NCI-H510A treated with DMSO at 0.1 percent for 48 hours (cell line): Measurements from ENCODE around the gene IL6ST.
"Not testable (repeated sequence)": the region's sequence is repeated elsewhere in the genome, so short reads cannot be mapped to it uniquely, and the experiment has no call there.

Experiments
- DNase-seq: peaks from one replicate; lab custom pipeline; 2025; lab: John Stamatoyannopoulos, UW

IL6ST gene

DNA sequence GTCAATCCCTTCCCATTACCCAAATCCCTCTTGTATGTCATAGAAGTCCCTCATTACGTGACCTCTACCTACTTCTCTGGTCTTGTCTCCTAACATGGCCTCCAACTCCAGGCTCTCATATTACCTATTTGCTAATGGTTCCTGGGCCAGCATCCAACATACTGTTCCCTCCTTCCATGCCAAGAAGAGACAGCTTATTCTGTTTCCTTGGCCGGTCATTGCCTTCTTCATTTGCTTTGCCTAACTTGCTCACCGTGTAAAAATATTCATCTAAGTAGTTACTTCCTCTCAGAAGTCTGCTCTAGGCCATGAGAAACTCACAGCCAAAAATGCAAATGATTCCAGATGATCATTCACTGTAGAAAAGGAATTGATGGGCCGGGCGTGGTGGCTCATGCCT is 8.9 kb upstream of the IL6ST start:
- DNase-seq: no peak

DNA sequence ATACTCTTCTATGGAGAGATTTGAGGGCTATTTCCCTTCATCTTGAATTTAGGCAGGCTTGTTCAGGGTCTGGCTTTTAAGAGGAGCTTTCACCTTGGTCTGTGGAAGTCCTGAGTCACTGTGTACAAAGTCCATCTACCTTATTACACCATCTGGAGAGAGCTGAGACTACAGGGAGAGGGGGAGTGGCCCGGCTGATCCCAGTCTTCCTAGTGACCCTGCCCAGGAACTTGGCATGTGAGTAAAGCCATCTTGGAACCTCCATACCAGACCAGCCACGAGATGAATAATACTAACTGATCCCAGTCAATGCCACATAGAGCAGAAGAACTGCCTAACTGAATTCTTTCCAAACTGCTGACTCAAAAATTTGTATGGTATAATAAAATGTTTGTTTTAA is 8.4 kb upstream of the IL6ST start:
- no peak for DNase-seq

DNA sequence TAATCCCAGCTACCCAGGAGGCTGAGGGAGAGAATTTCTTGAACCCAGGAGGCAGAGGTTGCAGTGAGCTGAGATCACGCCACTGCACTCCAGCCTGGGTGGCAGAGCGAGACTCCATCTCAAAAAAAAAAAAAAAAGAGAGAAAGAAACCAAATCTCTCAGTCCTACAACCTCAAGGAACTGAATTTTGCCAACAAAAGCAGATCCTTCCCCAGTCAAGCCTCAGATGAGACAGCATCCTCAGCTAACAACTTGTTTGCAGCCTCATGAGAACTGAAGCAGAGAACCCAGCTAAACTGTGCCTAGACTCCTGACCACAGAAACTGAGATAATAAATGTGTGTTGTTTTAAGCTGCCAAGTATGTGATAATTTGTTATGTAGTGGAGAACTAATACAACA is 7.5 kb upstream of the IL6ST start:
- no peak for DNase-seq

DNA sequence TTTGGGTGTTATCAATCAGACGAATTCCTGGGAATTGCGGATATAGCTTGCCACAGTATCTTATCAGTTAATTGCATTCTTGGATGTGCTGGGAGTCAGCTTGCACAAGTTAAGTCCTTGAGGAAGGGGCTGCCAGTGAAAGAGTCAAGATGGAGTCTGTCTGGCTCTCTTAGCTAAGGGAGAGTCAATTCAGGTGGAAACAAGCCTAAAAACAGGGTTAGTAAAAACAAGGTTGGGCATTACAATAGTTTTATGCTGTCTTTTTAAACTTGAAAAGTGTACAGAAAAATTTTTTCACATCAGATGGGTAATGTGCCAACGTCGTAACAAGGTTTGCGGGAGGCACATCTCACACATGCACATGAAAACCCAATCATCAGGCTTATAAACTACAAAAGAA is 5.5 kb upstream of the IL6ST start:
- DNase-seq: not testable (repeated sequence)

DNA sequence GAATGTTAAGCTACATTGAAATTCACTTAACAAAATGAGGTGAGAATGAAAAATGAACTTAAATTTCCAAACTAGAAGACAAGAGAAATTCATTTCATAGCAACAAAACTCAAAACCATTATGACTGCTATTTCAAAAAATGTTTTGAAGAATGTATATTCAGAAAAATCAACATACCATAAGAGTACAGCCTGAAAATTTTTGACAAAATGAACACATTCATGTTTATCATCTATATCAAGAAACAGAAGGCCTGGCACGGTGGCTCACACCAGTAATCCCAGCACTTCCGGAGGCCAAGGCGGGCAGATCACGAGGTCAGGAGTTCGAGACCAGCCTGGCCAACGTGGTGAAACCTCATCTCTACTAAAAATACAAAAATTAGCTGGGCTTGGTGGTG is 4.2 kb upstream of the IL6ST start:
- no peak for DNase-seq

DNA sequence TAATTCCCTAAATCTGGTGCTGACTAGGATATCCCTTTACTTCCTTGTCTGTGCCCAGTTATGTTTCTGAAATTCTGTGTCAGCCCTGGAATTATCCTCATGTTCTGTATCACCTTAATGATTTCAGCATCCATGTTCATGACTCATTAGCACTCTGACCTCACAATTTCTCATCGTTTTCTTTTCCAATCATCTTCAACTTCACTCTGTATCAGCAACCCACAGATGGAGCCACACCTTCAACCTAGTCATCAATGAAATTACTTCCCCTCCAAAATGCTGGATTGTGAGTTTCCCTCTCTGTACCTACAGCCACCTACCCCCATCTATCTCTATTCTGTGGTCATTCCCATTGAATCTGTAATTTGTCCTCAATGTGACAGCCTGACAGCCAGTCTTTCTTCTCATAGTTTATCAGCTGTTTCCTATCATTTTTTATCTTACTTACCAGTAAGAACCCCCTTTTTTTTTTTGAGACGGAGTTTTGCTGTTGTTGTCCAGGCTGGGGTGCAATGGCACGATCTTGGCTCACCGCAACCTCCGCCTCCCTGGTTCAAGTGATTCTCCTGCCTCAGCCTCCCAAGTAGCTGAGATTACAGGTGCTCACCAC is 3.1 kb upstream of the IL6ST start:
- DNase-seq: no peak

DNA sequence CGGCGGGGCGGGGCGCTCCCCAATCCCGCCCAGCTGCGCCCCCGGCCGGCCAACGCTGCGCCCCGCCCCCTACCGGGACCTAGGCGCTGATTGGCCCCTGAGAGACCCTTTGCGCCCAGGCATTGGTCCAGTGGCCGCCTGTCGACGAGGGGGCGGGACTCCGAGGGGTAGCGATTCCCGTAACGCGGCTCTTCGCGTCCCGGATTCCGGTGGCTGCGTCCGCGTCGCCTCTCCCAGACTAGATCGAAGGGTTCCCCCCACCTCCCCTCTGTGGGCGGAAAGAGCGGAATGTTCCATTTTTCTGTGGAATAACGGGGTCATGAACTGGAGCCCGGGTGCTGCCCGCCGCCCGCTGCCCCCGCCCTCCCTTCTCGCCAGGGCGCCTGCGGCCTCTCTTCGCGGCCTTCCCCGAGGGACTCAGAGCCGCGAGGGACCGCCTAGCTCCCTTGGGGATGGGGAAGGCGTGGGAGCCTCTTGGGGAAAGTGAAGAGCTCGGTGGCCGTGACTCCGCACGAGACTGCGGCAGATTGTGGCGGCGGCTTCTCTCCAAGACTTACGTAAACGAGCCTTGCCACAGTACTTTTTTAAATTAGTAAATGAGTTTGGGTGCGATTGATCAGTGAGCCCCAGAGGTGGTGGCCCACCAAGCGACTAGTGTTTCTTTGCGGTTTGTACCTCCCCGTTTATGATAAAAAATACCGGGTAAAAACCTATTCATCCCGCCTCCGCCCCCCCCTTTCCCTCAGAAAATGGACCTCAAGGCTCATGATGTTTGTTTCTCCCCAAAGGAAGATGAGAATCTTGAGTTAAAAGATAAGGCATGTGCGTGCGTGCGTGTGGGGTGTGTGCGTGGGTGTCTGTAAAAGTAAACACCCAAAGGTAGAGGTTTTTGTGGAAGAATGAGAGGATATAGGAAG is 493 bp upstream of the IL6ST start:
- peak; percentile 90 for DNase-seq

DNA sequence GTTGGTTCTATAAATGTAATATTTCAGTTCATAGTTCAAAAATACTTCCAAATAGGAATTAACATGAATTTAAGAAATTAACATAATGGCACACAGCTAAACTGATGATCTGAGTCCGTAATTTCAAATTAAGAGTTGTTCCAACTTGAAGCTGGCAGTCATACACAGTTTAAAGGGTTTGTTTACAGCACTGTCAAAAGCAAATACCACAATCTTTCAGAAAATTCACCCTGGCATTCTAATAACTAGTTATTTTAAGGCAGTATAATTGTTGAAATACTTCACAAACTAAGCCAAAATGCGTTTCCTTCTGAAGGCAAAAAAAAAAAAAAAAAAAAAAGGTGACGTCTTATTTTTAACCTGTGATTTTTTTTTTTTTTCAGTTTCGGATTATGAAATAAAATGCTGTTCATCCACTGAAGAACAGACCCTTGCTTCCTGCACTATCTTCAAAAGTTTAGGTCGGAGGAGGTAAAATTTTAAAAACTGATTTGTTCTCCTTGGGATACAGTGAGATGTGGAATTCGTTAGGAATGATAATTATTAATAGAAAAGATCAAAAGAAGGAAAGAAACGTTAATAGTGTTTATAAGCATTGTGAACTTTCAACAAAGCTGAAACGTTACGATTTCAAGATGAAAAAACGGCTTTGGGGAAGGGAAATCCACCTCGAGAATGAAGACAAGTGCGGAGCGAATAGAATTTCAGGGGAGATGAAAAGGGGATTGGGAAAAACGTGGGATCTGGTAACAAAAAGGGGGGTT is 850 bp downstream of the IL6ST start:
- no peak for DNase-seq

DNA sequence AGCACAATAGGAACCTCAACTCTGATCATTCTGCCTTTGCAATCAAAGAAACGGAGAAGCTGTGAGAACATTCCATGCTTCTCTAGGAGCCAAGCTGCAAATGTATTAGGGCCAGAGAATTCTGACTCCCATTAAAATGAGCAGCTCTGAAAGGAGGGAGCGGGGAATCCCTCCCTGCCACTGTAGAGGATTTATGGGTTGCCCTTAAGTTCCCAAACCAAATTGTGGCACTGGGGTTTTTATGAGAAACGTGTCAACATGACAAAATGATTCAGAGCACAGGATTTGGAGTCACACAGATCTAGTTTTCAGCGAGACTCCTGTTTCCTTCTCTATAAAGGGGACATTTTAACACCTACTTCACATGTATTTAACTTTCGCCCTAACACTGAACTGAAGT is 1.8 kb downstream of the IL6ST start:
- DNase-seq: no peak

DNA sequence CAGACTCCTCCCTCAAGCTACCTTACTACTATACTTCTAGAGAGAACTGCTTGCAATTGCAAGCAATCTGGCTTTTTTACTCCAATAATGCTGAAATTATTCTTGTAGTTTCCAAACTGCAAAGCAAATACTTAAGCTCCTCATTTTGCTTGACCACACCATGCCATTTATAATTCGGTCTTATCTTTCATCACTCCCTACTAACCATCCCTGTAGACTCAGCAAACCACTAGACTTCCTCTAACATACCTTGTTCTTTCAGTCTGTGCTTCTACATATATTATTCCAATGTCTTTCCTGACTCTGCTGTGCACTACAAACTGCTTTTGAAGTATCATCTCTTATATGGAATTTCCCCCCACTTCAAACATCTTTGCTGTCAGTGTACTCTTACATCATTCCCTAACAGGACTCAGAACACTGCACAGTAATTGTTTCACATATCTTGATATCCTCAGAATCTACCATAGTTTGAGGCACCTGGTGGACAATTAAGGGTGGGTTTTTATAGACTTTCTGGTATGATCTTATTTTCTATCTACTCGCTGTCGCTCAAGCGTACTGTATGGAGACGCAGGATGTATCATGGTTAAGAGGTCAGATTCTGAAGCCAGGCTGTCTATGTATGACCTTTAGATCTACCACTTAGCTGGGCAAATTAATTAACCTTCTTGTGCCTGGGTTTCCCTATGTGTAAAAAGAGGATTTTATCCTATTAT is 2.8 kb downstream of the IL6ST start:
- peak; percentile 16 for DNase-seq

DNA sequence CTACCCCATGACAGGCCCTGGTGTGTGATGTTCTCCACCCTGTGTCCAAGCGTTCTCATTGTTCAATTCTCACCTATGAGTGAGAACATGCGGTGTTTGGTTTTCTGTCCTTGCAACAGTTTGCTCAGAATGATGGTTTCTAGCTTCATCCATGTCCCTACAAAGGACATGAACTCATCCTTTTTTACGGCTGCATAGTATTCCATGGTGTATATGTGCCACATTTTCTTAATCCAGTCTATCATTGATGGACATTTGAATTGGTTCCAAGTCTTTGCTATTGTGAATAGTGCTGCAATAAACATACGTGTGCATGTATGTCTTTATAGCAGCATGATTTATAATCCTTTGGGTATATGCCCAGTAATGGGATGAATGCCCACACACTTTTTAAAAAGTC is 3.9 kb downstream of the IL6ST start:
- DNase-seq: not testable (repeated sequence)

DNA sequence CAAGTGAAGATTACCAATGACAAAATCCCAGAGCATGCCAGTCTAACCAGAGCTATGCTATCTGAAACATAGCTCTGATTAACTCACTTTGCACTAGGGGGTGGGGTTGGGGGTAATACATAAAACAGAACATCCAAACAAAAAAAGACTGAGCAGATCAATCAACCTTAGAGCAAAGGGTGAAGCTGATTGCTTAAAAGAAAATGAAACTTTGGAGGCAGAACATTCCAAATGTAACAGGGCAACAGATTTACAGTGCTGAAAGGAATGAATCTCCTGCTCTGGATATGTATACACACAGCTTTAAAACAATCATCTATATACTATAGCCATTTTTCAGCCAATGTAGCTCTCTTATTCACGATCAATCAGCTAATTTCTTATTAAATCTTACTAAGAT is 4.9 kb downstream of the IL6ST start:
- DNase-seq: no peak

DNA sequence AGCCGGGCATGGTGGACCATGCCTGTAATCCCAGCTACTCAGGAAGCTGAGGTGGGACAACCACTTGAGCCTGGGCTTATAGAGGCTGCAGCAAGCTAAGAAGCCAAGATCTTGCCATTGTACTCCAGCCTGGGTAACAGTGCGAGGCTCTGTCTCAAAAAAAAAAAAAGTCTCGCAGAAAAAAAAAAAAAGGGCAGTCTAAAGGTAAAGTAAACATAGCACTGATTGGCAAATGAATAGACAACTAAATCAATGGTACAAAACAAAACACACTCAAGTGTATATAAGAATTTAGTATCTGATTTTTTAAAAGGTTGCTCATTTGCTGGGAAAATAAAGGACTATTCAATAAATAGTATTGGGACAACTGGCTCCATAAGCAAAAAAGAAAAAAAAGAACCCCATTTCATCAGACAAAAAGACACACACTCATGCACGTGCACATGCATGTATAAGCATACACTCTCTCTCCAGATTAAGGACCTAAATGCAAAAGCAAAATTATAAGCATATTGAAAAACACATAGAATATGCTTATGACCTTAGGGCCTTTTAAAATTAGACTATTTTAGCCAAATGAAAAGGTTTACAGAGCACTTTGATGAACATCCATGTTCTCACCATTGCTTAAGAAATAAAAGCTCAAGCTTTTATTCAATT is 5.7 kb downstream of the IL6ST start:
- DNase-seq: no peak

DNA sequence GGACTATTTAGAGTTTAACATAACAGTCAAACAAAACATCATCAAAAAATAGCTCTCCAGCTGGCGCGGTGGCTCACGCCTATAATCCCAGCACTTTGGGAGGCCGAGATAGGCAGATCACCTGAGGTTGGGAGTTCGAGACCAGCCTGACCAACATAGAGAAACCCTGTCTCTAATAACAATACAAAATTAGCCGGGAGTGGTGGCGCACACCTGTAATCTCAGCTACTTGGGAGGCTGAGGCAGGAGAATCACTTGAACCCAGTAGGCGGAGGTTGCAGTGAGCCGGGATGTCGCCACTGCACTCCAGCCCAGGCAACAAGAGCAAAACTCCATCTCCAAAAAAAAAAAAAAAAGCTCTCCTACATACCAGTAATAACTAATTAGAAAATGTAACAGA is 6.3 kb downstream of the IL6ST start:
- not testable (repeated sequence) for DNase-seq

DNA sequence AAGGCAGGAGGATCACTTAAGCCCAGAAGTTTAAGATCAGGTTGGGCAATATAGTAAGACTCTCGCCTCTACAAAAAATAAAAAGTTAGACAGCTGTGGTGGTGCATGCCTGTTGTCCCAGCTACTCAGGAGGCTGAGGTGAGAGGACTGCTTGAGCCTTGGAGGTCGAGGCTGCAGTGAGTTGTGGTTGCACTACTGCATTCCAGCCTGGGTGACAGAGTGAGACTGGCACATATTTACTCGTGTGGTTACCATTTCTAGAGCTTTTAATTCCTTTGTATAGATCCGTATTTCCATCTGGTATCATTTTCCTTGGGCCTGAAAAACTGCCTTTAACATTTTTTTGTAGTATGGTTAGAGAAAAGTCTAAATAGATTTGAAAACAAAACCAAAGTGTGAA is 7.8 kb downstream of the IL6ST start:
- no peak for DNase-seq

DNA sequence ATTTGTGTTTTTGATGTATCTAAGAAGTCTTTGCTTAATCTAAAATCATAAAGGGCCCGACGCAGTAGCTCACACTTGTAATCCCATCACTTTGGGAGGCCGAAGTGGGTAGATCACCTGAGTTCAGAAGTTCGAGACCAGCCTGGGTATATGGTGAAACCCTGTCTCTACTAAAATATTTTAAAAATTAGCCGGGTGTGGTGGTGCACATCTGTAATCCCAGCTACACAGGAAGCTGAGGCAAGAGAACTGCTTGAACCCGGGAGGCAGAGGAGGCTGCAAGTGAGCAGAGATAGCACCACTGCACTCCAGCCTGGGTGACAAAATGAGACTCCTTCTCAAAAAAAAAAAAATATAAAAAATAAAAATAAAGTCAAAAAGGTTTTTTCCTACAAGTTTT is 9.6 kb downstream of the IL6ST start:
- DNase-seq: no peak

DNA sequence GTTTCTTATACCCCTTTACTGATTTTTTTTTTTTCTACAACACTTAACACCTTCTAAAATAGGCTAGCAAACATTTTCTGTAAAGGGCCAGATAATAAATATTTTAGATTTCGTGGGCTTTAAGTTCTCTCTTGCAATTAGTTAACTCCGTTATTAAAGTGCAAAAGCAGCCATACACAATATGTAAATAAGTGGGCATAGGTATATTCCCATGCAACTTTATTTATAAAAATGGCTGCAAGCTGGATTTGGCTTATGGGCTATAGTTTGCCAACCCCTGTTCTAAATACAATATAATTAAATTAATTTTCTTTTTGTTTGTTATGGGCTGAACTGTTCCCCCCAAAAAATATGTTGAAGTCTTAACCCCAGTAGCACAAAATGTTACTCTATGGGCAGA is 10.8 kb downstream of the IL6ST start:
- no peak for DNase-seq

DNA sequence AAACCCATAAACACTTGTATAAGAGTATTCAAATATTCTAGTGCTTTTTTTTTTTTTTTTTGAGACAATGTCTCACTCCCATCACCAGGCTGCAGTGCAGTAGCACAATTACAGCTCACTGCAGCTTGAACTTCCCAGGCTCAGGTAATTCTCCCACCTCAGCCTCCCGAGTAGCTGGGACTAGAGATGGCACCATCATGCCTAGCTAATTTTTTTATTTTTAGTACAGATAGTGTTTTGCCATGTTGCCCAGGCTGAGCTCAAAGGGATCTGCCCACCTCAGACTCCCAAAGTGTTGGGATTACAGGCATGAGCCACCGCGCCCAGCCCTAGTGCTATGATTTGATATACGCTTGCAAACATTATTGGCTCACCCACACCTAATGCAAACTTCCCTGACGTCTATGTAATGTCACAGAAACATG is 11.8 kb downstream of the IL6ST start:
- no peak for DNase-seq

DNA sequence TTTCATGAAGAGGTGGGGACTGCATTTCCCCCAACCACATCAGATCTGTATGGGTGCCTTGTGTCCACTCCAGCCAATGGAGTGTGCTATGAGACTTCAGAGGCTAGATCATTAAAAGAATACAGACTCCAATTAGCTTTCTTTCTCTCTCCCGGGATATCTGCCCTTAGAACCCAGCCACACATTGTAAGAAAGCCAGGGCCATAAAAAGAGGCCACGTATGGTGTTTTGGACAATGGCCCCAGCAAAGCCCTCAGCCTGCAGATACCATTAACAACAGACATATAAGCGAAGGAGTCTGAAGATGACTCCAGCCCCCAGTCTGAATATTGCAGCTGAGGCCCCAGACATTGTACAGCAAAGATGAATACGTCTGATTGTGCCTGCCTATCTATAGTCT is 21.5 kb downstream of the IL6ST start:
- no peak for DNase-seq

DNA sequence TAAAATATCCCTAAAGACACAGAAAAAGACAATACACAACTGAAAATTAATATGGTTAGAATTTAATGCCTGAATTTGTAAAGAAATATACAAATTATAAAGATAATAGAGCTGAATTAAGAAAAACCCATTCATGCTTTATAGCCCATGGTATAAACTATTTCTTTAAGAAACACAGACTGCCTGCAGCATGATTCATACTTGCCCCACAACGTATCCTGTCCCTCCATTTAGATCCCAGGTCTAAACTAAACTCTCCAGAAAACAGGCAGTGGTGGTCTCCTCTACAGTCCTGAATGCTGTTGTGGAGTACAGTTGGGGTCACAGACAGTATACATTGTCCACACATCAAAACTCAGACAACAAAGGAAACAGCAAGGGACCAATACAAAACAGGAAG is 24.8 kb downstream of the IL6ST start:
- DNase-seq: no peak

DNA sequence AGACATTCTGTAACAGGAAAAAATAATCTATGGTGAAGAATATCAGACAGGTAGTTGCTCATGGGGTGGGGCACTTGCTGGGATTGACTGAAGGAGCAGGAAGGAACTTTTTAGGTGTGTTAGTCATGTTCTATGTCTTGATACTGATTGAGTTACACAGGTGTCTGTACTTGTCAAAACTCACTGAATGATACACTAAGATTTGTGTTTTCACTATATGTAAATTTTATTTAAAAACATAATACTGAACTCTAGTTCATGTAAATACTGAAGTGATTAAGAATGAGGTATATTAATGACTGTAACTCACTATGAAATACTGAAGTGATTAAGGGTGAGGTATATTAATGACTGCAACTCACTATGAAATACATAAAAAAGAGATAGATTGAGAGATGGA is 28.5 kb downstream of the IL6ST start:
- no peak for DNase-seq

DNA sequence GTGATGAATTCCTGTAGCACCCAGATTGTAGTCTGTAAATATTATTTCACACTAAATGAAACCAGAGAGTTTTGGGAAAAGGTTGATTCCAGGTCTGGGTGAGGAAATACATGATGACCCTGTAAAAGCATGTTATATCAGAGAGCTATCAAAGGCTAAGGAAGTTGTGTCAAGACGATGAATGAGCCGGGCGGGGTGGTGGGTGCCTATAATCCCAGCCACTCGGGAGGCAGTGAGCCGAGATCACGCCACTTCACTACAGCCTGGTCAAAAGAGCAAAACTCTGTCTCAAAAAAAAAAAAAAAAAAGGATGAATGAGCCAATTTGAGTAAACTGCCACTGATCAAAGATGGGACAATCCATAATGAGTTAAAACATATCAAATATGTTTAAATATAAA is 29.2 kb downstream of the IL6ST start:
- DNase-seq: no peak
